ENCODE data around the gene TLR9. TPM values are rescaled to one million over a fixed set of nuclear protein-coding genes. Genes with fewer than 3 reads are reported as not detected.

Gene TLR9
- total and polyA plus RNA-seq, 7 donors = 0.04 to 0.55 (median 0.24) TPM; not detected in 1

DNA sequence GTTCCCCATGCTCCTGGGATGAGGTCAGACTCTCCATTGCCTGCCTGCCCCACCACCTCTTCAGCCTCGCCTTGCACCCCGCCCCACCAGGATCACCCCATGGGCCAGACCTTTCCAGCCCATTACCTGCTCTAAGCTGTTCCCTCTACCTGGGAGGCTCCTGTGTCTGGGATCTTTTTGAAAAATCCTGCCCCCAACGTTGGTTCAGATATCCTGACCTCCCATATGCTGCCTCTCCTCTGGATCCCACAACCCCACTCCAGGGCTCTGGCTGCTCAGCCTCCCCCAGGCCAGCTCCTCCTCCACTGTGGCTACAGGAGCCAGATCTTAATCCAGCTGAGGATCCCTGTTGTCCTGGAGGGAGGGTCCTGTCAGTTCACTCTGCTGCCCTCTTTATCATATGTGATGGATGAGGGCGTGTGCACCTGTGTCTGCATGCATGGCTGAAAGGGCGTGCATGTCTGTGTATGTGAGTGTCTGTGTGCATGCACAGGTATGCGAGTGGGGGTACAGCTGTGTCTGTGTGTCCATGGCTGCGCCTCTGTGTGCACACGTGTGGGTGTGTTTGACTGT lies 49.2 kb downstream of the TLR9 start:
- peak in 1 of 2 donors; percentile 18 for DNase-seq

DNA sequence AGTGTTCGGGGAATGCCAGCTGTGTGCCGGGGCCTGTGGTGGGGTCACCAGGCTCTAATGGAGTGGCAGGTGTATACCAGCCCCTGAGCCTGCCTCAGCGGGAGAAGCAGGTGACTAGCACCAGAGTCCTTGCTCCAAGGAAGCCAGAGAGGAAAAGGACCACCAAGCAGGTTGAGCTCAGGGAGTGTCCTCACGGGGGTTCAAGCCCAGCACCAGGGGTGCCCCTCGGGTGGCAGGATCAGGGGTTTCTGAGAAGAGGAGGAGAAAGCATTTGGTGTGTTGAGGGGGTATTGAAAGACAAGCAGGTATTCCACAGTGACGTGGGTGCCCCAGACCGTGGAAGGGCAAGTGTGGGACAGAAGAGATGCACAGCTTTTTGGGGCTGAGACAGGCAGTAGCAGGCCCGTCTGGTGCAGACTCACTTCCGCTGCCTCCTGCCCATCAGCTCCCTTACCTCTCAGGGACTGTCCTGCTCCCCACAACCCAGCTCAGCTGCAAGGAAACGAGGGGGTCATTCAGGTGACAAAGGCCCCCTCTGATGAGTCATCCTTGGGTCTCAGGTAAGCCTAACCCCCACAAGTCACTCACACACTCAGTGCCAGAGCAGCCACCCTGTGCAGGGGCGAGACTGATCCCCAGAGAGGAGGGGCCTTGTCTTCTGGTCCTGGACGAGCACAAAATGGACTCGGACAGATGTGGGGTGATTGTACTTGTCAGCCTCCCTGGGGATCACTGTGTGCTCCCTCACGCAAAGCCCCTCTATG lies 49.8 kb downstream of the TLR9 start:
- 87 to 92% (median 89%) methylated on average over 13 to 14 of the region's 14 CpGs for WGBS, 3 donors
- ATAC-seq = no peak
- no peak overlapping the region for H3K4me3 ChIP-seq

More for the DNA sequence above, 49.2 kb downstream of the TLR9 start:
- H3K4me3 ChIP-seq = no peak overlapping the region
- no peaks in the 10 kb centered on the region for H3K4me1 ChIP-seq
- TF ChIP-seq, protein P1, sequence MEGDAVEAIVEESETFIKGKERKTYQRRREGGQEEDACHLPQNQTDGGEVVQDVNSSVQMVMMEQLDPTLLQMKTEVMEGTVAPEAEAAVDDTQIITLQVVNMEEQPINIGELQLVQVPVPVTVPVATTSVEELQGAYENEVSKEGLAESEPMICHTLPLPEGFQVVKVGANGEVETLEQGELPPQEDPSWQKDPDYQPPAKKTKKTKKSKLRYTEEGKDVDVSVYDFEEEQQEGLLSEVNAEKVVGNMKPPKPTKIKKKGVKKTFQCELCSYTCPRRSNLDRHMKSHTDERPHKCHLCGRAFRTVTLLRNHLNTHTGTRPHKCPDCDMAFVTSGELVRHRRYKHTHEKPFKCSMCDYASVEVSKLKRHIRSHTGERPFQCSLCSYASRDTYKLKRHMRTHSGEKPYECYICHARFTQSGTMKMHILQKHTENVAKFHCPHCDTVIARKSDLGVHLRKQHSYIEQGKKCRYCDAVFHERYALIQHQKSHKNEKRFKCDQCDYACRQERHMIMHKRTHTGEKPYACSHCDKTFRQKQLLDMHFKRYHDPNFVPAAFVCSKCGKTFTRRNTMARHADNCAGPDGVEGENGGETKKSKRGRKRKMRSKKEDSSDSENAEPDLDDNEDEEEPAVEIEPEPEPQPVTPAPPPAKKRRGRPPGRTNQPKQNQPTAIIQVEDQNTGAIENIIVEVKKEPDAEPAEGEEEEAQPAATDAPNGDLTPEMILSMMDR (IDR thresholded peaks at IDR 0.05) = no peak
- intact Hi-C loops (cut with DNase I) = no loop called here
- no peaks in the 10 kb centered on the region for H3K36me3 ChIP-seq (ENCODE audit: insufficient read depth in 1 of 2, low read depth in 1 of 2)
- 84 to 89% (median 87%) methylated on average over 8 of the region's 8 CpGs for WGBS, 3 donors
- H3K27me3 ChIP-seq (ENCODE audit: insufficient read depth in 3 of 3, low read length in 2 of 3) = no peaks in the 10 kb centered on the region
- no peak overlapping the region for H3K27ac ChIP-seq
- H3K9me3 ChIP-seq = no peaks in the 10 kb centered on the region
- ATAC-seq = no peak

DNA sequence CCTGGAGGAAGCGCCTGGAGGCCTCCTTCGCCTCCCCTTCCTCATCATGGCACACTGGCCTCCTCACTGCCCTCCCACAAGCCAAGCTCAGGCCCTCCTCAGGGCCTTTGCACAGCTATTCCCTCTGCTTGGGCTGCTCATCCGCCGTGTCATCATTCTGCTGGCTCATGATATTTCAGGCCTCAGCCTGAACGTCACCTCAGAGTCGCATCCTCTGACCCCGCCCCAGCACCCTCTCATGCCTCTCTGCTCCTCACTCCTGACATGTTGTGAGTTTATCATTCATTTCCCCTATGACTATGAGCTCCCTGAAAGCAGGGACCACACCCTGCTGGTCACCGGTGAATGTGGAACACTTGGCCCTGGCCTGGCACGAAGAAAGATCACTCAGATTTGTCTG lies 50.5 kb downstream of the TLR9 start:
- intact Hi-C loops (cut with DNase I) = no loop called here
- no peaks in the 10 kb centered on the region for H3K27me3 ChIP-seq (ENCODE audit: insufficient read depth in 3 of 3, low read length in 2 of 3)
- 86 to 93% (median 87%) methylated on average over 9 of the region's 9 CpGs for WGBS, 3 donors

More for the DNA sequence above, 49.8 kb downstream of the TLR9 start:
- peak in 1 of 2 donors; percentile 22 for DNase-seq
- no peaks in the 10 kb centered on the region for H3K4me1 ChIP-seq
- no peaks in the 10 kb centered on the region for H3K27me3 ChIP-seq (ENCODE audit: insufficient read depth in 3 of 3, low read length in 2 of 3)
- no peak overlapping the region for H3K27ac ChIP-seq
- H3K9me3 ChIP-seq = no peaks in the 10 kb centered on the region
- intact Hi-C loops (cut with DNase I) = no loop called here
- H3K36me3 ChIP-seq (ENCODE audit: insufficient read depth in 1 of 2, low read depth in 1 of 2) = no peaks in the 10 kb centered on the region
- TF ChIP-seq, protein P1 (IDR thresholded peaks at IDR 0.05) = no peak

DNA sequence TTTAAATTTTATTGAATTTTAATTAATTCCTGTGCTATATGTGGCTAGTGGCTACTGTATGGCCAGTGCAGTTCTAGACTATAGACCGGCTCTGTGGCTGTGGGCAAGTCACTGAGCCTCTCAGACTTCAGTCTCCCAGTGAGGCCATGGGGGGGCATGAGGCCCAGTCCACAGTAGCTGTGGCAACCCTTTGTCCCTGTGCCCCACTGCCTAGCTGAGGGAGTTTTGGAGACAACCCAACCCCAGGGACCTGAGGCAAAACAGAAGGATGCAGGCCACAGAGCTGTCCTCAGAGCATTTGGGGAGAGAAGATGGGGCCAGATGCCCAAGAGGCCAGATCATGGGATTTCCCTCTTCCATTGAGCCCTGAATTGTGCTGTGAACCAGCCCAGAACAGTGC lies 52.3 kb downstream of the TLR9 start:
- Histone ChIP-seq H3K27ac (no peak overlapping the region), H3K27me3 (ENCODE audit: insufficient read depth in 3 of 3, low read length in 2 of 3) (no peaks in the 10 kb centered on the region), H3K9me3 (no peaks in the 10 kb centered on the region), H3K36me3 (ENCODE audit: insufficient read depth in 1 of 2, low read depth in 1 of 2) (no peaks in the 10 kb centered on the region), H3K4me1 (no peaks in the 10 kb centered on the region), H3K4me3 (no peak overlapping the region)
- intact Hi-C loops (cut with DNase I) = no loop called here
- DNase-seq = no peak
- 93 to 100% (median 100%) methylated on average over 1 of the region's 1 CpG for WGBS, 3 donors
- no peak for ATAC-seq
- TF ChIP-seq, protein P1 (IDR thresholded peaks at IDR 0.05) = no peak

More for the DNA sequence above, 50.5 kb downstream of the TLR9 start:
- ATAC-seq = no peak
- peak in 1 of 2 donors; percentile 19 for DNase-seq
- Histone ChIP-seq H3K4me3 (no peak overlapping the region), H3K36me3 (ENCODE audit: insufficient read depth in 1 of 2, low read depth in 1 of 2) (no peaks in the 10 kb centered on the region), H3K4me1 (no peaks in the 10 kb centered on the region), H3K27ac (no peak overlapping the region), H3K9me3 (no peaks in the 10 kb centered on the region)
- TF ChIP-seq, protein P1 (IDR thresholded peaks at IDR 0.05) = no peak

Measured in psoas muscle (tissue), 8 donors.